Activated naive CD8-positive, alpha-beta T cell treated with anti-CD3 and anti-CD28 coated beads, Interleukin-2, amount 10 ng/mL, durations not matched to agents 7 days and 5 days (primary cell): ENCODE results near the gene MDH2. TPM values are rescaled to one million over a fixed set of nuclear protein-coding genes. Genes with fewer than 3 reads are reported as not detected.
A peak's percentile ranks its signal among the peaks of the same experiment; 100 is the strongest.
"Not testable (repeated sequence)": the region's sequence is repeated elsewhere in the genome, so short reads cannot be mapped to it uniquely, and the experiment has no call there.

Source experiments
- ATAC-seq: fragments of 150-1000 bp; cut with Tn5 transposase; one replicate; pipeline ENCODE4 v1.10.0; 2021; ENCODE audit warnings: low read depth, moderate library complexity
- POLR2A ChIA-PET: fragments of 350-600 bp; sonication (Branson Sonifier 250); formaldehyde crosslinking; loops from one replicate; lab custom pipeline; 2021; ENCODE audit warnings: antibody characterized with exemption; lab: Charles Lee
- DNase-seq: peaks from one replicate; pipeline ENCODE4 v3.0.0; 2021
- H3K27ac Mint-ChIP-seq: one replicate; pipeline ENCODE4 v1.8.0; 2022; ENCODE audit warnings: mild to moderate bottlenecking, mixed read lengths
- H3K27me3 Mint-ChIP-seq: one replicate; pipeline ENCODE4 v1.8.0; 2022; ENCODE audit warnings: mild to moderate bottlenecking, moderate library complexity, mixed read lengths
- H3K36me3 Mint-ChIP-seq: one replicate; pipeline ENCODE4 v1.8.0; 2021; ENCODE audit warnings: mild to moderate bottlenecking, mixed read lengths
- H3K4me1 Mint-ChIP-seq: one replicate; pipeline ENCODE4 v1.8.0; 2021; ENCODE audit warnings: mixed read lengths
- H3K4me3 Mint-ChIP-seq: one replicate; pipeline ENCODE4 v1.8.0; 2022; ENCODE audit warnings: mild to moderate bottlenecking, moderate library complexity, mixed read lengths
- H3K9me3 Mint-ChIP-seq: one replicate; pipeline ENCODE4 v1.8.0; 2021; ENCODE audit warnings: mixed read lengths
- total RNA-seq, 2 experiments: library from RNA; stranded (reverse); gene quantifications; one replicate each; pipeline ENCODE4 v1.2.3, GENCODE V29; 2021

Gene MDH2
- total RNA-seq, 2 experiments from 2014 or later, result 132 to 137 TPM

- H3K27me3 Mint-ChIP-seq, result no peaks in the 10 kb centered on the region
- H3K27ac Mint-ChIP-seq, result no peak overlapping the region
- H3K36me3 Mint-ChIP-seq, result peaks cover 7% of the 10 kb centered on the region
- H3K4me1 Mint-ChIP-seq, result peaks cover 3% of the 10 kb centered on the region
- no peaks in the 10 kb centered on the region for H3K9me3 Mint-ChIP-seq
- DNase-seq, result no peak
- no peak overlapping the region for H3K4me3 Mint-ChIP-seq
- ATAC-seq, result no peak
- POLR2A ChIA-PET, result interaction anchor here (0.5 kb wide), 1 partner anchor 29 kb away, joined by 5 read pairs; no protein-coding TSS in a partner anchor
Observed at GRCh38 chr7:76066716-76067503, 19.0 kb downstream of the MDH2 start.

GRCh38 chr7:76069238-76069638 lies 21.3 kb downstream of the MDH2 start:
- Mint-ChIP-seq H3K4me1 (peaks cover 1% of the 10 kb centered on the region), H3K27me3 (no peaks in the 10 kb centered on the region), H3K27ac (no peak overlapping the region), H3K9me3 (no peaks in the 10 kb centered on the region), H3K36me3 (peaks cover 5% of the 10 kb centered on the region), H3K4me3 (no peak overlapping the region)
- no peak for DNase-seq
- peak; percentile 32 for ATAC-seq
- POLR2A ChIA-PET, result no interaction called here

GRCh38 chr7:76071316-76072242 lies 23.7 kb downstream of the MDH2 start:
- peaks cover 1% of the 10 kb centered on the region for H3K4me1 Mint-ChIP-seq
- no peaks in the 10 kb centered on the region for H3K36me3 Mint-ChIP-seq
- DNase-seq (no peak), ATAC-seq (no peak)
- no peak overlapping the region for H3K4me3 Mint-ChIP-seq
- no peak overlapping the region for H3K27ac Mint-ChIP-seq
- H3K27me3 Mint-ChIP-seq, result no peaks in the 10 kb centered on the region
- H3K9me3 Mint-ChIP-seq, result no peaks in the 10 kb centered on the region
- POLR2A ChIA-PET, result no interaction called here

- Mint-ChIP-seq H3K9me3 (no peaks in the 10 kb centered on the region), H3K4me3 (no peak overlapping the region), H3K4me1 (peaks cover 6% of the 10 kb centered on the region), H3K27me3 (peaks cover 2% of the 10 kb centered on the region), H3K27ac (no peak overlapping the region), H3K36me3 (no peaks in the 10 kb centered on the region)
- POLR2A ChIA-PET, result no interaction called here
- no peak for ATAC-seq
- no peak for DNase-seq
Observed at GRCh38 chr7:76072243-76073148, 24.6 kb downstream of the MDH2 start.

GRCh38 chr7:76073335-76073990 lies 25.6 kb downstream of the MDH2 start:
- ATAC-seq, result no peak
- H3K36me3 Mint-ChIP-seq, result no peaks in the 10 kb centered on the region
- DNase-seq, result no peak
- H3K4me1 Mint-ChIP-seq, result peaks cover 10% of the 10 kb centered on the region
- H3K9me3 Mint-ChIP-seq, result no peaks in the 10 kb centered on the region
- POLR2A ChIA-PET, result no interaction called here
- no peak overlapping the region for H3K27ac Mint-ChIP-seq
- peaks cover 2% of the 10 kb centered on the region for H3K27me3 Mint-ChIP-seq
- H3K4me3 Mint-ChIP-seq, result no peak overlapping the region

GRCh38 chr7:76074306-76074971 lies 26.5 kb downstream of the MDH2 start:
- ATAC-seq (no peak), DNase-seq (no peak)
- H3K36me3 Mint-ChIP-seq, result no peaks in the 10 kb centered on the region
- no peak overlapping the region for H3K4me3 Mint-ChIP-seq
- H3K4me1 Mint-ChIP-seq, result peaks cover 10% of the 10 kb centered on the region
- H3K27ac Mint-ChIP-seq, result no peak overlapping the region
- no peaks in the 10 kb centered on the region for H3K9me3 Mint-ChIP-seq
- POLR2A ChIA-PET, result no interaction called here
- peaks cover 2% of the 10 kb centered on the region for H3K27me3 Mint-ChIP-seq

GRCh38 chr7:76074972-76075370 lies 27.1 kb downstream of the MDH2 start:
- Mint-ChIP-seq H3K27me3 (peaks cover 2% of the 10 kb centered on the region), H3K36me3 (no peaks in the 10 kb centered on the region), H3K4me1 (peaks cover 11% of the 10 kb centered on the region), H3K27ac (no peak overlapping the region), H3K9me3 (no peaks in the 10 kb centered on the region), H3K4me3 (no peak overlapping the region)
- no peak for DNase-seq
- POLR2A ChIA-PET, result no interaction called here
- no peak for ATAC-seq

- no peaks in the 10 kb centered on the region for H3K36me3 Mint-ChIP-seq
- H3K4me3 Mint-ChIP-seq, result no peak overlapping the region
- no peak for DNase-seq
- H3K27me3 Mint-ChIP-seq, result peaks cover 2% of the 10 kb centered on the region
- H3K27ac Mint-ChIP-seq, result no peak overlapping the region
- POLR2A ChIA-PET, result no interaction called here
- no peaks in the 10 kb centered on the region for H3K9me3 Mint-ChIP-seq
- H3K4me1 Mint-ChIP-seq, result peaks cover 10% of the 10 kb centered on the region
- ATAC-seq, result no peak
Observed at GRCh38 chr7:76076995-76077394, 29.1 kb downstream of the MDH2 start.

GRCh38 chr7:76077435-76077834 lies 29.5 kb downstream of the MDH2 start:
- H3K4me1 Mint-ChIP-seq, result peaks cover 10% of the 10 kb centered on the region
- H3K4me3 Mint-ChIP-seq, result no peak overlapping the region
- H3K27me3 Mint-ChIP-seq, result peaks cover 4% of the 10 kb centered on the region
- no peaks in the 10 kb centered on the region for H3K9me3 Mint-ChIP-seq
- no peak for ATAC-seq
- POLR2A ChIA-PET, result no interaction called here
- no peak for DNase-seq
- no peaks in the 10 kb centered on the region for H3K36me3 Mint-ChIP-seq
- no peak overlapping the region for H3K27ac Mint-ChIP-seq

GRCh38 chr7:76080204-76080603 lies 32.3 kb downstream of the MDH2 start:
- Mint-ChIP-seq H3K27me3 (peaks cover 4% of the 10 kb centered on the region), H3K4me1 (peaks cover 10% of the 10 kb centered on the region), H3K36me3 (no peaks in the 10 kb centered on the region), H3K27ac (no peak overlapping the region), H3K9me3 (no peaks in the 10 kb centered on the region), H3K4me3 (no peak overlapping the region)
- POLR2A ChIA-PET, result no interaction called here
- DNase-seq, result no peak
- ATAC-seq, result no peak

- POLR2A ChIA-PET, result interaction anchor here (0.7 kb wide), 1 partner anchor 649 kb away, joined by 3 read pairs; no protein-coding TSS in a partner anchor
- H3K27me3 Mint-ChIP-seq, H3K4me1 Mint-ChIP-seq, H3K9me3 Mint-ChIP-seq, H3K4me3 Mint-ChIP-seq, H3K36me3 Mint-ChIP-seq, DNase-seq, H3K27ac Mint-ChIP-seq, ATAC-seq: not testable (repeated sequence)
Observed at GRCh38 chr7:76084115-76084514, 36.2 kb downstream of the MDH2 start.

GRCh38 chr7:76086070-76086469 lies 38.2 kb downstream of the MDH2 start:
- H3K27ac Mint-ChIP-seq, result no peak overlapping the region
- H3K4me1 Mint-ChIP-seq, result no peaks in the 10 kb centered on the region
- ATAC-seq (no peak), DNase-seq (no peak)
- H3K9me3 Mint-ChIP-seq, result no peaks in the 10 kb centered on the region
- POLR2A ChIA-PET, result no interaction called here
- peaks cover 11% of the 10 kb centered on the region for H3K27me3 Mint-ChIP-seq
- no peak overlapping the region for H3K4me3 Mint-ChIP-seq
- no peaks in the 10 kb centered on the region for H3K36me3 Mint-ChIP-seq
